ENCODE results near the gene VAMP5. TPM values are rescaled to one million over a fixed set of nuclear protein-coding genes. Genes with fewer than 3 reads are reported as not detected.

VAMP5 gene
- total RNA-seq, 1 donor from 2014 or later = 17.1 TPM

- Histone ChIP-seq H3K36me3 (ENCODE audit: insufficient read depth, low read length) (peaks cover 15% of the 10 kb centered on the region), H3K4me1 (ENCODE audit: insufficient read depth, low read length) (peaks cover 22% of the 10 kb centered on the region), H2AFZ (ENCODE audit: low read depth, low read length) (no peak overlapping the region), H3K4me3 (ENCODE audit: insufficient read depth, low read depth, low read length) (no peak overlapping the region), H4K20me1 (ENCODE audit: insufficient read depth, low read length) (peaks cover 35% of the 10 kb centered on the region), H3K9ac (ENCODE audit: low read length) (peak overlapping the region; percentile 48), H3K27me3 (ENCODE audit: insufficient read depth, low read length) (no peaks in the 10 kb centered on the region), H3K4me2 (ENCODE audit: low read length) (peak overlapping the region; percentile 74), H3K27ac (ENCODE audit: low read depth, low read length) (peak overlapping the region; percentile 67), H3K79me2 (ENCODE audit: insufficient read depth, low read length) (peaks cover 41% of the 10 kb centered on the region), H3K9me3 (ENCODE audit: insufficient read depth, low read depth, low read length) (no peaks in the 10 kb centered on the region)
- no peak overlapping the region for H3K4me3 Mint-ChIP-seq (ENCODE audit: unreplicated experiment)
- no peaks in the 10 kb centered on the region for H3K27me3 Mint-ChIP-seq (ENCODE audit: low read depth, unreplicated experiment)
- DNase-seq (ENCODE audit: low read depth) (no peak), FAIRE-seq (no peak)
- H3K36me3 Mint-ChIP-seq (ENCODE audit: low read depth, unreplicated experiment) = peaks cover 4% of the 10 kb centered on the region
- peak overlapping the region; percentile 95 for H3K27ac Mint-ChIP-seq (ENCODE audit: unreplicated experiment)
- no peaks in the 10 kb centered on the region for H3K9me3 Mint-ChIP-seq (ENCODE audit: unreplicated experiment)
- TF ChIP-seq EZH2 (IDR thresholded peaks at IDR 0.05; ENCODE audit: insufficient read depth, low read length) = no peak
- TF ChIP-seq CTCF (IDR thresholded peaks at IDR 0.05; ENCODE audit: insufficient read depth, low read depth, low read length) = no peak
- peaks cover 56% of the 10 kb centered on the region for H3K4me1 Mint-ChIP-seq (ENCODE audit: low read depth, unreplicated experiment)
Measured at GRCh38 chr2:85606116-85606455, 21.9 kb downstream of the VAMP5 start.

GRCh38 chr2:85607268-85608215, 23.3 kb downstream of the VAMP5 start:
- H3K79me2 ChIP-seq (ENCODE audit: insufficient read depth, low read length) = peaks cover 49% of the 10 kb centered on the region
- Mint-ChIP-seq H3K4me3 (ENCODE audit: unreplicated experiment) (peak overlapping the region; percentile 75), H3K9me3 (ENCODE audit: unreplicated experiment) (no peaks in the 10 kb centered on the region), H3K27me3 (ENCODE audit: low read depth, unreplicated experiment) (no peaks in the 10 kb centered on the region), H3K27ac (ENCODE audit: unreplicated experiment) (peak overlapping the region; percentile 93), H3K36me3 (ENCODE audit: low read depth, unreplicated experiment) (peaks cover 4% of the 10 kb centered on the region), H3K4me1 (ENCODE audit: low read depth, unreplicated experiment) (peaks cover 56% of the 10 kb centered on the region)
- H3K4me1 ChIP-seq (ENCODE audit: insufficient read depth, low read length) = peaks cover 26% of the 10 kb centered on the region
- FAIRE-seq (no peak), DNase-seq (ENCODE audit: low read depth) (no peak)
- no peak overlapping the region for H3K9ac ChIP-seq (ENCODE audit: low read length)
- H3K36me3 ChIP-seq (ENCODE audit: insufficient read depth, low read length) = peaks cover 15% of the 10 kb centered on the region
- no peak overlapping the region for H3K4me2 ChIP-seq (ENCODE audit: low read length)
- peaks cover 35% of the 10 kb centered on the region for H4K20me1 ChIP-seq (ENCODE audit: insufficient read depth, low read length)
- H3K27ac ChIP-seq (ENCODE audit: low read depth, low read length) = no peak overlapping the region
- no peaks in the 10 kb centered on the region for H3K27me3 ChIP-seq (ENCODE audit: insufficient read depth, low read length)
- H3K9me3 ChIP-seq (ENCODE audit: insufficient read depth, low read depth, low read length) = no peaks in the 10 kb centered on the region
- no peak overlapping the region for H2AFZ ChIP-seq (ENCODE audit: low read depth, low read length)
- H3K4me3 ChIP-seq (ENCODE audit: insufficient read depth, low read depth, low read length) = no peak overlapping the region
- TF ChIP-seq EZH2 (IDR thresholded peaks at IDR 0.05; ENCODE audit: insufficient read depth, low read length) = no peak

- Histone ChIP-seq H3K9me3 (ENCODE audit: insufficient read depth, low read depth, low read length) (no peaks in the 10 kb centered on the region), H3K36me3 (ENCODE audit: insufficient read depth, low read length) (peaks cover 15% of the 10 kb centered on the region), H3K4me2 (ENCODE audit: low read length) (peak overlapping the region; percentile 100), H3K79me2 (ENCODE audit: insufficient read depth, low read length) (peaks cover 51% of the 10 kb centered on the region), H2AFZ (ENCODE audit: low read depth, low read length) (peak overlapping the region; percentile 77), H3K27ac (ENCODE audit: low read depth, low read length) (peak overlapping the region; percentile 69), H3K4me1 (ENCODE audit: insufficient read depth, low read length) (peaks cover 11% of the 10 kb centered on the region), H3K4me3 (ENCODE audit: insufficient read depth, low read depth, low read length) (peak overlapping the region; percentile 90), H4K20me1 (ENCODE audit: insufficient read depth, low read length) (peaks cover 28% of the 10 kb centered on the region), H3K27me3 (ENCODE audit: insufficient read depth, low read length) (no peaks in the 10 kb centered on the region), H3K9ac (ENCODE audit: low read length) (peak overlapping the region; percentile 93)
- Mint-ChIP-seq H3K36me3 (ENCODE audit: low read depth, unreplicated experiment) (peaks cover 4% of the 10 kb centered on the region), H3K27ac (ENCODE audit: unreplicated experiment) (peak overlapping the region; percentile 91), H3K4me1 (ENCODE audit: low read depth, unreplicated experiment) (peaks cover 34% of the 10 kb centered on the region), H3K4me3 (ENCODE audit: unreplicated experiment) (peak overlapping the region; percentile 99), H3K27me3 (ENCODE audit: low read depth, unreplicated experiment) (no peaks in the 10 kb centered on the region), H3K9me3 (ENCODE audit: unreplicated experiment) (no peaks in the 10 kb centered on the region)
- DNase-seq (ENCODE audit: low read depth) (no peak), FAIRE-seq (no peak)
- no peak for TF ChIP-seq EZH2 (IDR thresholded peaks at IDR 0.05; ENCODE audit: insufficient read depth, low read length)
- no peak for TF ChIP-seq CTCF (IDR thresholded peaks at IDR 0.05; ENCODE audit: insufficient read depth, low read depth, low read length)
Measured at GRCh38 chr2:85611217-85611704, 27.0 kb downstream of the VAMP5 start.

Data from astrocyte (in vitro differentiated cells and primary cell).